ENCODE results near the gene RAB27B.

RAB27B gene

DNA sequence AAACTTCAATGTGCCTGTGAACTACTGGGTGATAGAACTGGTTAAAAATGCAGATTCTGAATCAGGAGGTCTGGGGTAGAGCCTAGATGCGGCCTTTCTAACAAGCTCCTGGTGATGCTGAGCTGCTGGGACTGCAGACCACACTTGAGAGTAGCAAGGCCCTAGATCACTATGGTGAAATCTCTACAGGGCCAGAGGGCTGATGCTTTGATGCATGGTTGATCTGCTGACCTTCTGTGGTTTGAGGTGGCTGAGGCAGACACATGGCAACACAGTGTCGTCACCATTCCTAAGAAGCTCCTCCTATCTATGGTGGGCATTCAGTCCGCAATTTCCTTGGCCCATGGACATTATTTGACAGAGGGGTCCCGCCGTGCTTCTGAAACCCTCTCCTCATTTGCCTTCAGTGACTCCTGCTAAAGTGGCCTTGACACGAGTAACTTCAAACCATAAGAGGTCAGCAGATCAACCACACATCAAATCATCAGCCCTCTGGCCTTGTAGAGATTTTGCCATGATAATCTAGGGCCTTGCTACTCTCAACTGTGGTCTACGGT is 111.2 kb downstream of the RAB27B start:
- no peak for DNase-seq (ENCODE audit: low read depth)
- H3K4me3 ChIP-seq (ENCODE audit: low read depth, low read length): no peak overlapping the region

DNA sequence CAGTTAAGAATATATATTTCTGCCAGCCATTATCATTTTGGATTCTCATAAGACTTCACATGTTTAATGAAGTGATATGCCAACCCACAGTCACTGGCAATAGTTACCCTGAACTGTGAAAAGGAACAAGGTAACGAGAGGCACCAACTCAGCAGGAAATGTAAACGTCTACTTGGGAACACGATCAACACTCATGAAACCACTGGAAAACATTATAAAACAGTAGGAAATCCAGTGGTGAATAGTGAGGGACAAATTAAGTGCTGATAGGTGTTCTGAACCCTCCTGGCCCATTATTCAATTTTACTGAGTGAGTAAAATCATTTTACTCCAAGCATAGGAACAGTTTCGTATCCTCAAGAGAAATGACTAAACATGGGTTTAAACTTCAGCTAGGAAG is 113.9 kb downstream of the RAB27B start:
- no peak for DNase-seq (ENCODE audit: low read depth)
- H3K4me3 ChIP-seq (ENCODE audit: low read depth, low read length): no peak overlapping the region

DNA sequence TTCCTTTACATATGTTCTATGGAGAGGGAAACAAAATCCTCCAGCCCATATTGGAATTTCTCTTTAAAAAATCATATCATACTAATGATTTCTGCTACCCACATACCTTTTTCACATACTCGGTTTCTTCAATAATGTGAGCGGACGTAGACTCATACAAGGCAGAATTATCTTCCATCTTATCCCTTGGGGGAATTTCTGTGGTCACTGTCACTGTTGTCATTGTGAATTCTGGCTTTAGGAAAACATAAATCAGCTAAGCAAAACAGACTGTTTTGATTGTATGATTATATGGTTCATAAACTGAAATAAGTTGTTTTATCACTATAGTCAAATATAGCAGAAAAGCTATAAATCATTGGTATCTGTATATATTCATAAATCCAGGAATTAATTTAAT is 114.3 kb downstream of the RAB27B start:
- no peak overlapping the region for H3K4me3 ChIP-seq (ENCODE audit: low read depth, low read length)
- no peak for DNase-seq (ENCODE audit: low read depth)
